ENCODE results near the gene OR10H4. TPM values are rescaled to one million over a fixed set of nuclear protein-coding genes. Genes with fewer than 3 reads are reported as not detected.
"Not testable (repeated sequence)": the region's sequence is repeated elsewhere in the genome, so short reads cannot be mapped to it uniquely, and the experiment has no call there.

The OR10H4 gene
- total and polyA plus RNA-seq, 2 donors (not counting 1 experiment from before 2014, with no cell fraction given), result not detected

DNA sequence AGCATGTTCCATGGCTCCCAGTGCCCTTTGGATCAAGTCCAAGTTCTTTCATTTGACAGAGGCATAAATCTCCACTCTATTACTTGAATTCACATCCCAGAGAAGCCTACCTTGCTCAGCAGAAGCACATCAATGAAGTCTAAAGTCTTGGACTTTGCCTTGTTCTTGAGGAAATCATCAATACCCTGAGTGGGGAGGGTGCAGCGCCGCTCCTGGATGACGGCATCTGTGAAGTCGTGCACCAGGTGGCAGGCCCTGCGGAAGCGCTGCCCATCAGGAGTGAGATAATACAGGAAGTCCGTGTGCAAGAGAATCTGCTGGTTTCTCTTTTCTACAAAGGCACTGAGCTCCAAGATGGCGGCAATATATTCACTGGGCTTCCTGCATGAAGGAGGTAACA, 25.1 kb upstream of the OR10H4 start:
- H3K79me2 ChIP-seq (ENCODE audit: control insufficient read depth, insufficient read depth, low read length), result no peaks in the 10 kb centered on the region

DNA sequence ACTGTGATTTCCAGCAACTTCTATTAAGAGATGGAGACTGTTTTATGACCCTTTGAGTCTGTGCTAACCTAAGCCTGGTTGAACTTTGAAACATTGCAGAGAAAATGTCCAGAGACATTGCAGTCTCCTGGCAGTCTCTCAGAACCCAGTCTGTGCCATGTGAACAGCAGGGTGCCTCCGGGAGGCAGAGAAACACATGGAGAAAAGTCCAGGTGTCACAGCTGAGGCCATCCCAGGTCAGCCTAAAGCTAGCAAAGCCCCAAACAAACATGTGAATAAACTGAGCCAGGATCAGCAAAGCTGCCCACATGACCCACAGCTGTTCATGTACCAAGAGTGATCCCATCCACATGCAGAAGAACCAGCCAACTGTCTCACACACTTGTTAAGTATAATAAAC, 22.3 kb upstream of the OR10H4 start:
- Histone ChIP-seq H2AFZ (ENCODE audit: low read length) (no peak overlapping the region), H4K20me1 (ENCODE audit: control insufficient read depth, extremely low read depth, insufficient read depth, low read length) (no peaks in the 10 kb centered on the region), H3K4me2 (ENCODE audit: extremely low read depth, insufficient read depth, low read length) (no peak overlapping the region), H3K36me3 (ENCODE audit: control insufficient read depth, insufficient read depth, low read length) (no peaks in the 10 kb centered on the region), H3K79me2 (ENCODE audit: control insufficient read depth, insufficient read depth, low read length) (no peaks in the 10 kb centered on the region), H3K4me3 (replicated peaks in 1 of 4; ENCODE audit: control extremely low read depth in 1 of 4, insufficient read depth in 1 of 4, low read depth in 3 of 4, low read length in 4 of 4) (no peak overlapping the region), H3K27ac (ENCODE audit: insufficient read depth, low read length) (no peak overlapping the region), H3K27me3 (ENCODE audit: control insufficient read depth, insufficient read depth, low read length) (no peaks in the 10 kb centered on the region), H3K9me3 (ENCODE audit: control insufficient read depth, insufficient read depth, low read depth, low read length) (no peaks in the 10 kb centered on the region), H3K9ac (ENCODE audit: insufficient read depth, low read length) (no peak overlapping the region), H3K4me1 (ENCODE audit: control insufficient read depth, extremely low read depth, insufficient read depth, low read length) (no peaks in the 10 kb centered on the region)
- DNase-seq (ENCODE audit: low read depth in 2 of 2), result no peak
- no peak for TF ChIP-seq EZH2 (IDR thresholded peaks at IDR 0.05; ENCODE audit: low read length, missing control alignments)
- TF ChIP-seq, protein P1, sequence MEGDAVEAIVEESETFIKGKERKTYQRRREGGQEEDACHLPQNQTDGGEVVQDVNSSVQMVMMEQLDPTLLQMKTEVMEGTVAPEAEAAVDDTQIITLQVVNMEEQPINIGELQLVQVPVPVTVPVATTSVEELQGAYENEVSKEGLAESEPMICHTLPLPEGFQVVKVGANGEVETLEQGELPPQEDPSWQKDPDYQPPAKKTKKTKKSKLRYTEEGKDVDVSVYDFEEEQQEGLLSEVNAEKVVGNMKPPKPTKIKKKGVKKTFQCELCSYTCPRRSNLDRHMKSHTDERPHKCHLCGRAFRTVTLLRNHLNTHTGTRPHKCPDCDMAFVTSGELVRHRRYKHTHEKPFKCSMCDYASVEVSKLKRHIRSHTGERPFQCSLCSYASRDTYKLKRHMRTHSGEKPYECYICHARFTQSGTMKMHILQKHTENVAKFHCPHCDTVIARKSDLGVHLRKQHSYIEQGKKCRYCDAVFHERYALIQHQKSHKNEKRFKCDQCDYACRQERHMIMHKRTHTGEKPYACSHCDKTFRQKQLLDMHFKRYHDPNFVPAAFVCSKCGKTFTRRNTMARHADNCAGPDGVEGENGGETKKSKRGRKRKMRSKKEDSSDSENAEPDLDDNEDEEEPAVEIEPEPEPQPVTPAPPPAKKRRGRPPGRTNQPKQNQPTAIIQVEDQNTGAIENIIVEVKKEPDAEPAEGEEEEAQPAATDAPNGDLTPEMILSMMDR (conservative IDR thresholded peaks at IDR 0.05 in 1 of 2, IDR thresholded peaks at IDR 0.05 in 1 of 2; ENCODE audit: low read depth in 1 of 2, low read length in 2 of 2), result no peak

More for the DNA sequence above, 25.1 kb upstream of the OR10H4 start:
- Histone ChIP-seq H3K9ac (ENCODE audit: insufficient read depth, low read length) (no peak overlapping the region), H3K4me3 (replicated peaks in 1 of 4; ENCODE audit: control extremely low read depth in 1 of 4, insufficient read depth in 1 of 4, low read depth in 3 of 4, low read length in 4 of 4) (no peak overlapping the region), H2AFZ (ENCODE audit: low read length) (no peak overlapping the region), H3K36me3 (ENCODE audit: control insufficient read depth, insufficient read depth, low read length) (no peaks in the 10 kb centered on the region), H3K4me1 (ENCODE audit: control insufficient read depth, extremely low read depth, insufficient read depth, low read length) (no peaks in the 10 kb centered on the region), H4K20me1 (ENCODE audit: control insufficient read depth, extremely low read depth, insufficient read depth, low read length) (no peaks in the 10 kb centered on the region), H3K27me3 (ENCODE audit: control insufficient read depth, insufficient read depth, low read length) (no peaks in the 10 kb centered on the region), H3K4me2 (ENCODE audit: extremely low read depth, insufficient read depth, low read length) (no peak overlapping the region), H3K9me3 (ENCODE audit: control insufficient read depth, insufficient read depth, low read depth, low read length) (no peaks in the 10 kb centered on the region), H3K27ac (ENCODE audit: insufficient read depth, low read length) (no peak overlapping the region)
- TF ChIP-seq, protein P1 (conservative IDR thresholded peaks at IDR 0.05 in 1 of 2, IDR thresholded peaks at IDR 0.05 in 1 of 2; ENCODE audit: low read depth in 1 of 2, low read length in 2 of 2), result no peak
- TF ChIP-seq EZH2 (IDR thresholded peaks at IDR 0.05; ENCODE audit: low read length, missing control alignments), result no peak
- DNase-seq (ENCODE audit: low read depth in 2 of 2), result no peak

DNA sequence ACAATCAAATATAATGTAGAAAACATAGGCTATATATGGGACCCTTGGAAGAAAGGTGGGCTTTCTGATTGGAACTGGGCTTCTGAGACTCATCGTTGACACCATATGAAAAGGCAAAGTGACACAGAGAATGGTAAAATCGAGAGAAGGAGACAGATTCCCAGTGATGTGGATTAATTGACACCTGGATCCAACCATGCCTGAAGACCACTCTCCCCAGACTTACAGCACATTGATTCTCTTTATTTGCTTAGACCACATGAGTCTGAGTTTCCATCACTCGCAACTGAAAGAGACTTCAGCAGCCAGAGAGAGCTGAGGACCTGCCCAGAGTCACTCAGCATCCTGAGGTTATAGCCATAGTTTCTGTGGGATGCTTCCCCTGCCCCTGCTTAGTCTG, 20.5 kb upstream of the OR10H4 start:
- no peaks in the 10 kb centered on the region for H3K36me3 ChIP-seq (ENCODE audit: control insufficient read depth, insufficient read depth, low read length)
- H3K4me3 ChIP-seq (replicated peaks in 1 of 4; ENCODE audit: control extremely low read depth in 1 of 4, insufficient read depth in 1 of 4, low read depth in 3 of 4, low read length in 4 of 4), result no peak overlapping the region
- no peak for DNase-seq (ENCODE audit: low read depth in 2 of 2)
- no peak overlapping the region for H3K9ac ChIP-seq (ENCODE audit: insufficient read depth, low read length)
- TF ChIP-seq EZH2 (IDR thresholded peaks at IDR 0.05; ENCODE audit: low read length, missing control alignments), result no peak
- TF ChIP-seq, protein P1 (conservative IDR thresholded peaks at IDR 0.05 in 1 of 2, IDR thresholded peaks at IDR 0.05 in 1 of 2; ENCODE audit: low read depth in 1 of 2, low read length in 2 of 2), result no peak
- H3K9me3 ChIP-seq (ENCODE audit: control insufficient read depth, insufficient read depth, low read depth, low read length), result no peaks in the 10 kb centered on the region
- no peaks in the 10 kb centered on the region for H3K4me1 ChIP-seq (ENCODE audit: control insufficient read depth, extremely low read depth, insufficient read depth, low read length)
- H3K79me2 ChIP-seq (ENCODE audit: control insufficient read depth, insufficient read depth, low read length), result no peaks in the 10 kb centered on the region
- no peaks in the 10 kb centered on the region for H3K27me3 ChIP-seq (ENCODE audit: control insufficient read depth, insufficient read depth, low read length)
- no peaks in the 10 kb centered on the region for H4K20me1 ChIP-seq (ENCODE audit: control insufficient read depth, extremely low read depth, insufficient read depth, low read length)
- H3K27ac ChIP-seq (ENCODE audit: insufficient read depth, low read length), result no peak overlapping the region
- no peak overlapping the region for H2AFZ ChIP-seq (ENCODE audit: low read length)
- H3K4me2 ChIP-seq (ENCODE audit: extremely low read depth, insufficient read depth, low read length), result no peak overlapping the region

DNA sequence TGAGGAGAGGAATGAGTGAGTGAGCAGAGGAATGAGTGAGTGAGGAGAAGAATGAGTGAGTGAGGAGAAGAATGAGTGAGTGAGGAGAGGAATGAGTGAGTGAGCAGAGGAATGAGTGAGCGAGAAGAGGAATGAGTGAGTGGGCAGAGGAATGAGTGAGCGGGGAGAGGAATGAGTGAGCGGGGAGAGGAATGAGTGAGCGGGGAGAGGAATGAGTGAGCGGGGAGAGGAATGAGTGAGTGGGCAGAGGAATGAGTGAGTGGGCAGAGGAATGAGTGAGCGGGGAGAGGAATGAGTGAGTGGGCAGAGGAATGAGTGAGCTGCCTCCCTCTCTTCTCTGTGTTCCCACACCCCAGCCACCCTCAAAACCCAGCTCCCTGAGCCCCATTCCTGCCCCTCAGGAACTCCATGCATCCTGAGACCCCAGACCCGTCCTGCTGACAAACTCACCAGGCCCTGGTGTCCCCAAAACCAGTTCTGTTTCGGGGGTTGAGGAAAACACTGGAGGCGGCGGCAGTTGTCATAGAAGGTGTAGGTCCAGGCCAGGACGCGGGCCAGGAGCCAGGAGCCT, 15.0 kb upstream of the OR10H4 start:
- not testable (repeated sequence) for H3K27ac ChIP-seq (ENCODE audit: insufficient read depth, low read length); H3K4me3 ChIP-seq (replicated peaks in 1 of 4; ENCODE audit: control extremely low read depth in 1 of 4, insufficient read depth in 1 of 4, low read depth in 3 of 4, low read length in 4 of 4); H3K9ac ChIP-seq (ENCODE audit: insufficient read depth, low read length); H2AFZ ChIP-seq (ENCODE audit: low read length); H4K20me1 ChIP-seq (ENCODE audit: control insufficient read depth, extremely low read depth, insufficient read depth, low read length); H3K36me3 ChIP-seq (ENCODE audit: control insufficient read depth, insufficient read depth, low read length); H3K9me3 ChIP-seq (ENCODE audit: control insufficient read depth, insufficient read depth, low read depth, low read length); H3K4me1 ChIP-seq (ENCODE audit: control insufficient read depth, extremely low read depth, insufficient read depth, low read length); H3K79me2 ChIP-seq (ENCODE audit: control insufficient read depth, insufficient read depth, low read length); DNase-seq (ENCODE audit: low read depth in 2 of 2); H3K4me2 ChIP-seq (ENCODE audit: extremely low read depth, insufficient read depth, low read length); H3K27me3 ChIP-seq (ENCODE audit: control insufficient read depth, insufficient read depth, low read length)
